ENCODE measurements around the gene C12orf76.
"Not testable (repeated sequence)": the region's sequence is repeated elsewhere in the genome, so short reads cannot be mapped to it uniquely, and the experiment has no call there.

Gene C12orf76

GRCh38 chr12:110020956-110021355, 27.4 kb downstream of the C12orf76 start:
- H3K4me3 ChIP-seq (ENCODE audit: control insufficient read depth, low read depth, low read length): no peak overlapping the region
- no peak for TF ChIP-seq CTCF (IDR thresholded peaks at IDR 0.05; ENCODE audit: control insufficient read depth, insufficient read depth, low read depth, low read length, missing control alignments)
- DNase-seq (ENCODE audit: low read depth): no peak

GRCh38 chr12:110015132-110015531, 33.2 kb downstream of the C12orf76 start:
- no peak for TF ChIP-seq CTCF (IDR thresholded peaks at IDR 0.05; ENCODE audit: control insufficient read depth, insufficient read depth, low read depth, low read length, missing control alignments)
- H3K4me3 ChIP-seq (ENCODE audit: control insufficient read depth, low read depth, low read length): no peak overlapping the region
- DNase-seq (ENCODE audit: low read depth): no peak

GRCh38 chr12:110012659-110013058, 35.7 kb downstream of the C12orf76 start:
- TF ChIP-seq CTCF (IDR thresholded peaks at IDR 0.05; ENCODE audit: control insufficient read depth, insufficient read depth, low read depth, low read length, missing control alignments): no peak
- H3K4me3 ChIP-seq (ENCODE audit: control insufficient read depth, low read depth, low read length): no peak overlapping the region
- DNase-seq (ENCODE audit: low read depth): no peak

GRCh38 chr12:110012137-110012536, 36.2 kb downstream of the C12orf76 start:
- no peak for DNase-seq (ENCODE audit: low read depth)
- TF ChIP-seq CTCF (IDR thresholded peaks at IDR 0.05; ENCODE audit: control insufficient read depth, insufficient read depth, low read depth, low read length, missing control alignments): no peak
- H3K4me3 ChIP-seq (ENCODE audit: control insufficient read depth, low read depth, low read length): no peak overlapping the region

- TF ChIP-seq CTCF (IDR thresholded peaks at IDR 0.05; ENCODE audit: control insufficient read depth, insufficient read depth, low read depth, low read length, missing control alignments): no peak
- no peak overlapping the region for H3K4me3 ChIP-seq (ENCODE audit: control insufficient read depth, low read depth, low read length)
- no peak for DNase-seq (ENCODE audit: low read depth)
Measured at GRCh38 chr12:110010853-110011723, 37.2 kb downstream of the C12orf76 start.

- not testable (repeated sequence) for DNase-seq (ENCODE audit: low read depth); H3K4me3 ChIP-seq (ENCODE audit: control insufficient read depth, low read depth, low read length)
Measured at GRCh38 chr12:110008681-110009398, 39.5 kb downstream of the C12orf76 start.

GRCh38 chr12:110007881-110008280, 40.4 kb downstream of the C12orf76 start:
- DNase-seq (ENCODE audit: low read depth): no peak
- H3K4me3 ChIP-seq (ENCODE audit: control insufficient read depth, low read depth, low read length): no peak overlapping the region
- no peak for TF ChIP-seq CTCF (IDR thresholded peaks at IDR 0.05; ENCODE audit: control insufficient read depth, insufficient read depth, low read depth, low read length, missing control alignments)
